C4-2B (cell line): Measurements from ENCODE around the gene MMS19.

Source experiments
- ZFX ChIP-seq: fragments of 450-650 bp; IDR thresholded peaks from 2 replicates; pipeline ENCODE4 v1.6.1; 2017
- TF ChIP-seq, protein P1 (sequence below): fragments of 450-650 bp; conservative IDR thresholded peaks from 2 replicates; pipeline ENCODE4 v1.5.1; 2017; ENCODE audit warnings: mild to moderate bottlenecking

DNA sequence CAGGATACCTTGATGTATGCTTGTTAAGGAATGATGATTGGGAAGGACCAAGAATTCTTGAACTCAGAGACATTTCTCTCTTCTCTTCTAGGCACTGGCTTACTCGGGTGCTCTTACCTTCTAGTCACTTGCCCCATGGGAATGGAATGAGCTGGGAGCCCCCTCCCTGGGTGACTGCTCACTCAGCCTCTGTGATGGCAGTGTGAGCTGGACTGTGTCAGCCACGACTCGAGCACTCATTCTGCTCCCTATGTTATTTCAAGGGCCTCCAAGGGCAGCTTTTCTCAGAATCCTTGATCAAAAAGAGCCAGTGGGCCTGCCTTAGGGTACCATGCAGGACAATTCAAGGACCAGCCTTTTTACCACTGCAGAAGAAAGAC is 41.5 kb downstream of the MMS19 start:
- TF ChIP-seq, protein P1, sequence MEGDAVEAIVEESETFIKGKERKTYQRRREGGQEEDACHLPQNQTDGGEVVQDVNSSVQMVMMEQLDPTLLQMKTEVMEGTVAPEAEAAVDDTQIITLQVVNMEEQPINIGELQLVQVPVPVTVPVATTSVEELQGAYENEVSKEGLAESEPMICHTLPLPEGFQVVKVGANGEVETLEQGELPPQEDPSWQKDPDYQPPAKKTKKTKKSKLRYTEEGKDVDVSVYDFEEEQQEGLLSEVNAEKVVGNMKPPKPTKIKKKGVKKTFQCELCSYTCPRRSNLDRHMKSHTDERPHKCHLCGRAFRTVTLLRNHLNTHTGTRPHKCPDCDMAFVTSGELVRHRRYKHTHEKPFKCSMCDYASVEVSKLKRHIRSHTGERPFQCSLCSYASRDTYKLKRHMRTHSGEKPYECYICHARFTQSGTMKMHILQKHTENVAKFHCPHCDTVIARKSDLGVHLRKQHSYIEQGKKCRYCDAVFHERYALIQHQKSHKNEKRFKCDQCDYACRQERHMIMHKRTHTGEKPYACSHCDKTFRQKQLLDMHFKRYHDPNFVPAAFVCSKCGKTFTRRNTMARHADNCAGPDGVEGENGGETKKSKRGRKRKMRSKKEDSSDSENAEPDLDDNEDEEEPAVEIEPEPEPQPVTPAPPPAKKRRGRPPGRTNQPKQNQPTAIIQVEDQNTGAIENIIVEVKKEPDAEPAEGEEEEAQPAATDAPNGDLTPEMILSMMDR: no peak
- no peak for TF ChIP-seq ZFX
